ENCODE measurements around the gene CTNNA3. TPM values are rescaled to one million over a fixed set of nuclear protein-coding genes. Genes with fewer than 3 reads are reported as not detected.

CTNNA3 gene
- total RNA-seq, 1 experiment from 2014 or later = 0.32 TPM

GRCh38 chr10:65864529-65864928 is 1831.5 kb downstream of the CTNNA3 start:
- intact Hi-C loops (cut with micrococcal nuclease) = no loop called here
- no peaks in the 10 kb centered on the region for H3K79me2 ChIP-seq (ENCODE audit: insufficient read depth, low read length)
- peaks cover 3 to 10% of the 10 kb centered on the region in 2 experiments; a peak in 2 of 4 replicates for H3K4me1 ChIP-seq (ENCODE audit: control insufficient read depth in 1 of 2, insufficient read depth in 2 of 2, low read length in 2 of 2)
- no peaks in the 10 kb centered on the region for H3K9me3 ChIP-seq (ENCODE audit: control insufficient read depth in 1 of 2, insufficient read depth in 1 of 2, low read depth in 1 of 2, low read length in 2 of 2)
- RAD21 ChIA-PET (ENCODE audit: low non-redundant PET in 1 of 2, low total read pairs in 2 of 2, uncharacterized antibody in 2 of 2, unreplicated experiment in 2 of 2) = no interaction called here
- no peaks in the 10 kb centered on the region for H3K9me2 ChIP-seq (ENCODE audit: insufficient read depth)
- BruUV-seq (replicated peaks) = no TSS peak
- no peak overlapping the region for H2AFZ ChIP-seq (ENCODE audit: low read depth, low read length, poor library complexity, severe bottlenecking)
- no peak overlapping the region for H3K9ac ChIP-seq (ENCODE audit: low read length)
- H3K4me2 ChIP-seq (ENCODE audit: low read length) = no peak overlapping the region
- H4K20me1 ChIP-seq (ENCODE audit: insufficient read depth) = no peaks in the 10 kb centered on the region
- H3K27ac ChIP-seq (ENCODE audit: low read depth, low read length) = no peak overlapping the region
- ATAC-seq (no peak), DNase-seq (ENCODE audit: low read depth, low spot score) (no peak)
- CTCF ChIA-PET = no interaction called here
- H3K4me3 ChIP-seq (replicated peaks in 1 of 2; ENCODE audit: low read depth in 1 of 2, low read length in 2 of 2) = no peak overlapping the region
- TF ChIP-seq SRF (IDR thresholded peaks at IDR 0.05; ENCODE audit: low read depth) = no peak
- no peak for TF ChIP-seq EZH2phosphoT487 (IDR thresholded peaks at IDR 0.05; ENCODE audit: borderline replicate concordance)
- TF ChIP-seq TCF7L2 (IDR thresholded peaks at IDR 0.05; ENCODE audit: borderline replicate concordance, extremely low read depth, insufficient read depth, insufficient read length) = no peak
- no peak for TF ChIP-seq FOSL1 (IDR thresholded peaks at IDR 0.05; ENCODE audit: low read depth)
- no peaks in the 10 kb centered on the region for H3K27me3 ChIP-seq (ENCODE audit: insufficient read depth, low read length)
- no peaks in the 10 kb centered on the region for H3K36me3 ChIP-seq (ENCODE audit: control insufficient read depth in 1 of 2, insufficient read depth in 2 of 2, low read length in 2 of 2)
- POLR2A ChIA-PET = no interaction called here

- H3K27ac ChIP-seq (ENCODE audit: low read depth, low read length) = no peak overlapping the region
- no peak overlapping the region for H3K4me2 ChIP-seq (ENCODE audit: low read length)
- no peaks in the 10 kb centered on the region for H3K79me2 ChIP-seq (ENCODE audit: insufficient read depth, low read length)
- no peaks in the 10 kb centered on the region for H4K20me1 ChIP-seq (ENCODE audit: insufficient read depth)
- H3K36me3 ChIP-seq (ENCODE audit: control insufficient read depth in 1 of 2, insufficient read depth in 2 of 2, low read length in 2 of 2) = no peaks in the 10 kb centered on the region
- ATAC-seq (no peak), DNase-seq (ENCODE audit: low read depth, low spot score) (no peak)
- H3K9me2 ChIP-seq (ENCODE audit: insufficient read depth) = no peaks in the 10 kb centered on the region
- no peaks in the 10 kb centered on the region for H3K27me3 ChIP-seq (ENCODE audit: insufficient read depth, low read length)
- intact Hi-C loops (cut with micrococcal nuclease) = no loop called here
- RAD21 ChIA-PET (ENCODE audit: low non-redundant PET in 1 of 2, low total read pairs in 2 of 2, uncharacterized antibody in 2 of 2, unreplicated experiment in 2 of 2) = no interaction called here
- H3K4me3 ChIP-seq (replicated peaks in 1 of 2; ENCODE audit: low read depth in 1 of 2, low read length in 2 of 2) = no peak overlapping the region
- CTCF ChIA-PET = no interaction called here
- H3K9ac ChIP-seq (ENCODE audit: low read length) = no peak overlapping the region
- TF ChIP-seq ATF3 (IDR thresholded peaks at IDR 0.05) (no peak), EZH2 (IDR thresholded peaks at IDR 0.05) (no peak), EGR1 (IDR thresholded peaks at IDR 0.05; ENCODE audit: low read depth) (no peak)
- H2AFZ ChIP-seq (ENCODE audit: low read depth, low read length, poor library complexity, severe bottlenecking) = no peak overlapping the region
- no peaks in the 10 kb centered on the region for H3K9me3 ChIP-seq (ENCODE audit: control insufficient read depth in 1 of 2, insufficient read depth in 1 of 2, low read depth in 1 of 2, low read length in 2 of 2)
- H3K4me1 ChIP-seq (ENCODE audit: control insufficient read depth in 1 of 2, insufficient read depth in 2 of 2, low read length in 2 of 2) = peaks cover 3 to 10% of the 10 kb centered on the region in 2 experiments; a peak in 2 of 4 replicates
- no TSS peak for BruUV-seq (replicated peaks)
- POLR2A ChIA-PET = no interaction called here
Measured at GRCh38 chr10:65864036-65864435, 1832.0 kb downstream of the CTNNA3 start.

Small RNA genes within 50 kb of the gene (microRNA-seq; reads per million reads assigned to microRNA genes)
- gene MIR7151 (ENCODE audit: borderline number of aligned reads) = not detected

Other genes starting within 250 kb of the CTNNA3 start
- 4.3 TPM for gene DNAJC12, start 142.0 kb upstream of the CTNNA3 start, total RNA-seq (2021; ENCODE audit: unreplicated experiment)
- gene SIRT1, start 188.5 kb upstream of the CTNNA3 start, total RNA-seq (2021; ENCODE audit: unreplicated experiment) = 22.8 TPM